AG10803 (cell line): ENCODE data around the gene DENND1A.

ENCODE experiments used
- DNase-seq: peaks from one replicate; pipeline ENCODE4 v3.0.0; 2010; ENCODE audit warnings: low read depth
- H3K4me3 ChIP-seq: 2 replicates; pipeline ENCODE4 v1.5.1; 2011; ENCODE audit warnings: mild to moderate bottlenecking, low read length, control low read depth
- TF ChIP-seq, protein P1 (sequence below): conservative IDR thresholded peaks from 2 replicates; pipeline ENCODE4 v1.5.1; 2011; ENCODE audit warnings: mild to moderate bottlenecking, low read length, control low read depth, inconsistent platforms

The DENND1A gene

DNA sequence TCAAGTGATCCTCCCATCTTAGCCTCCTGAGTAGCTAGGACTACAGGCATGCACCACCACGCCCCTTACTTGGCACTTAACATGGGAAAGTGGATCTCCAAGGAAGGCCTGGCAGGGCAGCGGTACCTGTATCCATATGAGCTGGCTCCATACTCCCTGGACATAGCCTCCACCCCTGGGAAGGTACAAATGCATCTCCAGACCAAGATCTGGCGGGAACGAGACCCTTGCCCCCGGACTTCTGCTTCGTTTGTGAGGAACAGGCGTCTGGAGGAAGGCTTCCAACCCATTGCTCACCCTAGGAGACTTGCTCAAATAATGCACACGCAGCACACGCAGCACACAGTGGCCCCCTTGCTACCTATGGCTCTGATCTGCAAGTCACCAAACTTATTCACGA is 518.7 kb downstream of the DENND1A start:
- TF ChIP-seq, protein P1, sequence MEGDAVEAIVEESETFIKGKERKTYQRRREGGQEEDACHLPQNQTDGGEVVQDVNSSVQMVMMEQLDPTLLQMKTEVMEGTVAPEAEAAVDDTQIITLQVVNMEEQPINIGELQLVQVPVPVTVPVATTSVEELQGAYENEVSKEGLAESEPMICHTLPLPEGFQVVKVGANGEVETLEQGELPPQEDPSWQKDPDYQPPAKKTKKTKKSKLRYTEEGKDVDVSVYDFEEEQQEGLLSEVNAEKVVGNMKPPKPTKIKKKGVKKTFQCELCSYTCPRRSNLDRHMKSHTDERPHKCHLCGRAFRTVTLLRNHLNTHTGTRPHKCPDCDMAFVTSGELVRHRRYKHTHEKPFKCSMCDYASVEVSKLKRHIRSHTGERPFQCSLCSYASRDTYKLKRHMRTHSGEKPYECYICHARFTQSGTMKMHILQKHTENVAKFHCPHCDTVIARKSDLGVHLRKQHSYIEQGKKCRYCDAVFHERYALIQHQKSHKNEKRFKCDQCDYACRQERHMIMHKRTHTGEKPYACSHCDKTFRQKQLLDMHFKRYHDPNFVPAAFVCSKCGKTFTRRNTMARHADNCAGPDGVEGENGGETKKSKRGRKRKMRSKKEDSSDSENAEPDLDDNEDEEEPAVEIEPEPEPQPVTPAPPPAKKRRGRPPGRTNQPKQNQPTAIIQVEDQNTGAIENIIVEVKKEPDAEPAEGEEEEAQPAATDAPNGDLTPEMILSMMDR, result no peak
- H3K4me3 ChIP-seq, result no peak overlapping the region

GRCh38 chr9:123410281-123410910 is 519.5 kb downstream of the DENND1A start:
- TF ChIP-seq, protein P1, result no peak
- H3K4me3 ChIP-seq, result no peak overlapping the region
- DNase-seq, result no peak

More for the DNA sequence above, 518.7 kb downstream of the DENND1A start:
- DNase-seq, result no peak

DNA sequence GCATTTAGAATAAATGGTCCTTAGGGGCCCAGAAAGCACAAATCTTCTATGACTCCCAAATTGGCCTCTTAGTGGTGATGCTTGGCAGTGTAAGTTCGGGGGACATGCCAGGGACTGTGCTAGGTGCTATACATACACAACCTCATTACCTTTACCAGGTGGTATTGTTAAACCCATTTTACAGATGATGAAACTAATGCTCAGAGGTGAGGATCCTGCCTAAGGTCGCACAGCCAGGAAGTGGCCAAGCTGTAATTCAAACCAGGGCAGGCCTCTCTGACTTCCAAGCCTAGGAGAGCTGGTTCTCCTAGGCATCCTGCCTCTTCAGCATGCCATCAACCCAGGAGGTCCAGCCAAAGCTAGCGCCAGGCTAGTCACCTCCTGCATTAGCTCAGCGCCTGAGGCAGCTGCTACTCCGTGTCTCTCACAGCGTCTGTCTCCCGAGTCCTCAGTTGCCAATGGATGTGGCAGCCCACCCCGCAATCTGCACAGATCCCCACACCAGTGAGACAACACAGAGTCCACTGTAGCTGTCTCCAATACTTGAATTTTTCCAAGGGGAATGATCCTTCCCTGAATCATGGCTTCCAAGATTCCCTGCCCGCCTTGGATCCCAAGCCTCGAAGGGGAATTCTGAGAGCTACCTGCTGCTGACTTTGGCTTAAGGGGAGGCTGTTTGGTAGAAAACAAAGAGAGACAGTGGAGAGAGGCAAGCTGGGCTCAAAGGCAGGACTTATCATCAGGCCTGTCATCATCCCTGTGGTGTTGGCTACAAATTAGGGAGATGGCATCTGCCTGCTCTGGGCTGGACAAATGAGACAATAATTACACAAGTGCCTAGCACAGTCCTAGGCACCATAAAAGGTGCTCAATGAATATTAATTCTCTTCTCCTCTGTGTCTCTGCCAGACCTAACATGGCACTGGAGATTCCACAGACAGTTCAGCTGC is 521.3 kb downstream of the DENND1A start:
- no peak overlapping the region for H3K4me3 ChIP-seq
- TF ChIP-seq, protein P1, result no peak
- no peak for DNase-seq

DNA sequence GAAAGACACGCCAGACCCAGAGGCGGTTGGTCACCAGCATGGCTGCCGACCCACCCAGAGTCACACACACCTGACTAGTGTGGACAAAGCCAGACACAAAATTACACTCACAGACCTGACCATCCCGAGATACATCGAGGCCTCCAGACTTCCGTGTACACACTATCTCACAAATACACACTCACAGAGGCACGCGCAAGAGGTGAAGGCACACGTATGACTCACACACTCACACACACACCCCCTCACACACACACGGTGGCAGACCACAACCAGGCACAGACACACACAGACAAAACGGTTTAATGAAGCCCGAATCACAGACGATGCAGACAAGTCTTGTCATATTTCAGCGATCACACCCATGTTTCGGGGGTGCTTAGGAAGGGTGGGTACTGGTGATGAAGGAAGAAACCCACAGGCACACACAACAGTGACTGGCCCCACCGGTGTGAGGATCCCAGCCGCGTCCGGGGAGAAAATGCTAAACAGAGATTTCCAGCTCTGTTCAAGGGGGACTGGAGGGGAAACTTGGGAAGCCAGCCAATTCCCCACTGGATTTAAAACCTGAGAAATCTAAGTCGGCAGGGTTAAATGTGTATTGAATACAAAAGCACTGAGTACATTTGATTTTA is 522.6 kb downstream of the DENND1A start:
- no peak for DNase-seq
- TF ChIP-seq, protein P1, result no peak
- H3K4me3 ChIP-seq, result no peak overlapping the region

- TF ChIP-seq, protein P1, result no peak
- no peak overlapping the region for H3K4me3 ChIP-seq
- no peak for DNase-seq
Measured at GRCh38 chr9:123406691-123407216, 523.2 kb downstream of the DENND1A start.

GRCh38 chr9:123406016-123406415 is 523.9 kb downstream of the DENND1A start:
- no peak for DNase-seq
- no peak overlapping the region for H3K4me3 ChIP-seq
- TF ChIP-seq, protein P1, result no peak
